GF-D8 (cell line): Measurements from ENCODE around the gene URI1.

Experiments used
- DNase-seq: peaks from one replicate; lab custom pipeline; 2025; lab: John Stamatoyannopoulos, UW

Gene URI1

GRCh38 chr19:29971002-29971401, 29.0 kb downstream of the URI1 start:
- no peak for DNase-seq

DNA sequence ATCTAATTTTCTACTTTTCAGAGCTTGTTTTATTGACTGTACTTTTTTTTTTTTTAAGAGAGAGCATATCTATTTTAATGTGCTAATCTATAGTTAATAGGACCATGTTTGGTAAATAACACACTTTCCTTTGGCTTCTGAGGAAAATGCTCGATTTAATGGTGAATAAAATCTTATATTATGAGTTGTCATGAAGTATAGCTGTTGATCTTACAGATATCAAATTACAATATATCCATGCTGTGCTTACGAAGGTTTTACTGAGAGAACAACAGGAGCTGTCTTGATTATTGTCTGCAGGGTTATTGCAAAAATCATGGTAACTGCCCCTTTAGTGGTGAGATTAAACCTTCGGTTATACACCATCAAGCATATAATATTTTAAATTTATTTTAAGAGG, 29.6 kb downstream of the URI1 start:
- DNase-seq: no peak

DNA sequence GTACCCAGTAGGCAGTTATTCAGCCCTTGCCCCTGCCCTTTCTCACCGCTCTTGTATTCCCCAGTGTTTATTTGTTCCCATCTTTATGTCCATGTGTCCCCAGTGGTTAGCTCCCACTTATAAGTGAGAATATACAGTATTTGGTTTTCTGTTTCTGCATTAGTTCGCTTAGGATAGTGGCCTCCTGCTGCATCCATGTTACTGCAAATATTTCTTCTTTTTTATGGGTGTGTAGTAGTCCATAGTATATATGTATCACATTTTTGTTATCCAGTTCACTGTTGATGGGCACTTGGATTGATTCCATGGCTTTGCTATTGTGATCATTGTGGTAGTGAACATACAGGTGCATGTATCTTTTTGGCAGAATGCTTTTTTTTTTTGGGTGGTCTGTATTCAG, 32.7 kb downstream of the URI1 start:
- DNase-seq: no peak

DNA sequence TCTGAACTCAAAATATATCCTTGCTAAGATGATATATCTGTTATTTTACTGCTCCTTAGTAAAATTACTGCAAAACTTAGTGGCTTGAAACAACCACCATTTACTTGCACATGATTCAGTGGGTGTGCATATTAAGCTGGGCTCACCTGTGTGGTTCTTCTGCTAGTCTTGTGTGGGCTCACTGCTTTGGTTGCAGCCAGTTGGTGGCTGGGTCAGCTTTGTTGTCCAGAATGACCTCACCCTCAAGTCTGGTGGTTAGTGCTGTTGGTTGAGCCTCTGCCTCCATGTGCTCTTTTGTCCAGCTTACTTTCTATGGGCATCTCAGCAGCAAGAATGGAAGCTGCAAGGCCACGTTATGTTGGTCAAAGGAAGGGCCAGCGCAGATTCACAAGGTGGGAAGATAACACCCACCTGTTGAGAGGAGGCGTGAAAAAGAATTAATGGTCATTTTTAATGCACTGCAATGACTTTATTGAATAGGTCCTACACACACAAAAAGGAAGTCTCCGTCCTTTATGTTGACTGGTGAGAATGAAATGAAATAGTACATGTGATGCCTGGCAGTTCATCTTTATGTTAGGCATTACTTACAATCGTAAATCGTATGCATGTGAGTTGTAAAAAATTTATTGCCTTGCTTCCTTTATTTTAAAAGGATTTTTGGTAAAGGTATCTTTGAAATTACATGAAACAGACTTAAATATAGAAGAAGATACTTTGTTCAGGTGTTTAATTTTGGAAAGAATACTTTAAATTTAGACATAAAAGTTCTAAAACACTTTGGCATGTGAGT, 34.3 kb downstream of the URI1 start:
- DNase-seq: no peak

- DNase-seq: no peak
Measured at GRCh38 chr19:29978080-29978479, 36.0 kb downstream of the URI1 start.

DNA sequence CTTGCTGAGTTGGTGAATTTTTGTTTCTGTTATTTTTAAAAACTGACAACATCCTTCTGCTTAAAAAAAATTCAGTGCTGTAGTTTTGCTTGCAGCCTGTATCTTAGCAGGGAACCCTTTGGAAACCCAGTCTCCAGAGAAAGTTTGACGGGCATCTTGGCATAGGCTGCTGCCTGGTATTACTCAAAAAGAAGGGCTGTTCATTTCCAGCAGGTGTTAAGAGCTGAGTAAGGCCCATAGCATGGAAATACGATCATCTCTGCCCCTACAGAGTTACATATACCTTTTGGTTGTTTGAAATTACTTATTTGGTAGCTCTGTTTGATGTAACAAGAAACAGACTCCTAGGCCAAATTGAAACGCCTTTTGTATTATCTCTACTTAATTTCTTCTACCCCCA, 41.5 kb downstream of the URI1 start:
- DNase-seq: no peak

- DNase-seq: no peak
Measured at GRCh38 chr19:29985196-29985595, 43.2 kb downstream of the URI1 start.

GRCh38 chr19:29988351-29988750, 46.3 kb downstream of the URI1 start:
- DNase-seq: no peak

DNA sequence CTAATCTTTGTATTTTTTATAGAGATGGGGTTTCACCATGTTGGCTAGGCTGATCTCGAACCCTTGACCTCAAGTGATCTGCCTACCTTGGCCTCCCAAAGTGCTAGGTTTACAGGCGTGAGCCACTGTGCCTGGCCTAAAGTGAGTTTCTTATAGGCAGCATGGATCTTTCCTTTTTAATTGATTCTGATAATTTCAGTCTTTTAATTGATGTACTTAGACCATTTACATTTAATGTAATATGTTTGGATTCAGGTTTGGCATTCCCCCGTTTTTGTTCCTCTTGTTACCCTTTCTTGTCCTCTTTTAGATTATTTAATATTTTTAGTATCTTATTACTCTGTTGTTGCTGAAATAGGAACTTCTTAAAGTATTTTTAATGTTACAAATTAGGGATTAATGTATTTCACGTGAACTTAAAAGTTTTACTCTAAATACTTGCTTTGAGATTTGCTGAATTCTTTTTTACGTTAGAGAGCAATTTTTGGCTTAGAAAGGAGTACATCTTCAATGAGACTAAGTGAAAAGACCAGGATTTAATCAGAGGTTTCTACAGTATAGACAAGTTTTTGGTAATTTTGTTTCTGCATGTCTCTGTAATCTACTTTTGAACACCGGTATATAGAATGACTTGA, 50.3 kb downstream of the URI1 start:
- no peak for DNase-seq

- no peak for DNase-seq
Measured at GRCh38 chr19:29999490-29999889, 57.5 kb downstream of the URI1 start.

GRCh38 chr19:30000862-30001261, 58.8 kb downstream of the URI1 start:
- no peak for DNase-seq

DNA sequence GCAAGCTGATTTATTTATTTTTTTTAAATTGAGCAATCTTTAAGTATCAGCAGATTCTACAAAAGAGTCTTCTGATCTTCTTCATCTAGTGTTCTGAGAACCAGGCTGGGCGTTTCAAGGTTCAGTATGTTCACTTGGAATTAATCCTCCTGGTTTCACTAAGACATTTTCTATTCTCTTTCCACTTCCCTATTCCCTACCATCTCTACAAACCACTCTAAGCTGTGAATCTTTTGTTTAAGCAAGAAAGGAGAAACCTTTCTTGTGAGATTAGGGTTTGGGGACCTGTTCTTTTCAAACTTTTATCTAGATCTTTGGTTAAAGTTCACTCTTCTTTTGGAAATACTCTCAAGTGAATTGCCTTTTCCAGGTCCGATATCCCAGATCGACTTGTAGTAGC, 59.3 kb downstream of the URI1 start:
- no peak for DNase-seq

DNA sequence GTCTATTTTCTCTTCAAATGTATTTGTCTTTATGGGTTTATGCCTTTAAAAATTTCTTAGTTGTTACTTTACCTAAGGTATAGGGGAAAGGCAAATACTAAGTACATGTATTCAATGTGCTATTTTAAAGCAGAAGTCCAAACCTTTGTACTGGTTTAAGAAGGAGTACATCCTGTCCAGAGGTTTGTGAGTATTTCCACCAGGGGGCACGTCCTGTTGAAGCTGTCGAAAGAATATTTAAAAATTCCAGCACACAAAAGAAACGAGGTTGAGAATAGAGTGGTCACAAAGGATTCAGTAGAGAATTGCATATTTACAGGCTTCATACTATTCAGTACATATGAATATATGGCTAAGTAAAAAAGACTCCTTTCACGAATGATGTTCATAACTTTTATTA, 59.8 kb downstream of the URI1 start:
- no peak for DNase-seq

GRCh38 chr19:30003866-30004265, 61.8 kb downstream of the URI1 start:
- no peak for DNase-seq

- DNase-seq: no peak
Measured at GRCh38 chr19:30004403-30004802, 62.4 kb downstream of the URI1 start.

DNA sequence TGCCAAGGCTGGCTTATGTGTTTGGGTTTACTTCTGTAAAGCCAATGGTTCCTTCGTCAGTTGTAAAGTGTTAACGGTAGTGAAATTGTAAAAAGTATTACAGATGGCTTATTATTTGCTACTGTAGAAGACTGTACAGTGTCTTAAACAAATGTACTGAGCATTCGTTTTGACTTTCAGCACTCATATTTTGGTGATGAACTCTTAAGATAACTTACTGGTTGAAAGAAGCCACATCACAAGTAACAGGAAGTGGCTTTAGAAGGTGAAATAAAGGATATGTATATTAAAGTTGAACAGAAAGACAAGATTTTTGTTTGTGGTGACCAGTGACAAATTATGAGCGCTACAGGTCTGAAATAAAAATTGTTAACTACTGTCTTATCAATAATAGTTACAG, 64.2 kb downstream of the URI1 start:
- DNase-seq: no peak

GRCh38 chr19:30008169-30008568, 66.1 kb downstream of the URI1 start:
- no peak for DNase-seq

DNA sequence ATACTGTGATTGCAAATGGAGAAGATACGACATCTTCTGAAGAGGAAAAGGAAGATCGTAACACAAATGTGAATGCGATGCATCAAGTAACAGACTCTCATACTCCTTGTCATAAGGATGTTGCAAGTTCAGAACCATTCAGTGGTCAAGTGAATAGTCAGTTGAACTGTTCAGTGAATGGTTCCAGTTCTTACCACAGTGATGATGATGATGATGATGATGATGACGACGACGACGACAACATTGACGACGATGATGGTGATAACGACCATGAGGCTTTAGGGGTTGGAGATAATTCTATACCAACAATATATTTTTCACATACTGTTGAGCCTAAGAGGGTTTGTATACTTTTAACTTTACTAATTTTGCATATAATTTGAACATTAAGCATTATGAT, 67.0 kb downstream of the URI1 start:
- no peak for DNase-seq

DNA sequence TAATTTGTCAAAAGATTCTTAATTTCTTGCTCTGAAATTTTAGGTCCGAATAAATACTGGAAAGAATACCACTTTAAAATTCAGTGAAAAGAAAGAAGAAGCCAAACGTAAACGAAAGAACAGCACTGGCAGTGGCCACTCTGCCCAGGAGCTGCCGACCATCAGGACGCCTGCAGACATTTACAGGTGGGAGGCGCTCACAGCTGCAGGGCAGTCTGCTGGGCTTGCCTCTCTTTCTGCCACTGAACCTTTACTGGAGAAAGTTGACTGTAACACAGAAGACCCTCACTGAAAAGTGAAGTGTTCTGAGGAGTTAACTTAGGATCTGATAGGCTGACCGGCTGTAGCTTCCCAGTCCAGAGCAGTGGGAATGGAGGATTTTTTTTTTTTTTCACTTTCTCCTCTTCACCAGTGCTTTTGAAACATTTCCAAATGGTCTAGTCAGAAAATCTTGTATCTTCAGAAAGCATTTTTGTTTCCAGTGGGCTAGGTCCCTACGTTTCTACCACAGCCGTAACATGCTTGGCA, 69.1 kb downstream of the URI1 start:
- DNase-seq: no peak

DNA sequence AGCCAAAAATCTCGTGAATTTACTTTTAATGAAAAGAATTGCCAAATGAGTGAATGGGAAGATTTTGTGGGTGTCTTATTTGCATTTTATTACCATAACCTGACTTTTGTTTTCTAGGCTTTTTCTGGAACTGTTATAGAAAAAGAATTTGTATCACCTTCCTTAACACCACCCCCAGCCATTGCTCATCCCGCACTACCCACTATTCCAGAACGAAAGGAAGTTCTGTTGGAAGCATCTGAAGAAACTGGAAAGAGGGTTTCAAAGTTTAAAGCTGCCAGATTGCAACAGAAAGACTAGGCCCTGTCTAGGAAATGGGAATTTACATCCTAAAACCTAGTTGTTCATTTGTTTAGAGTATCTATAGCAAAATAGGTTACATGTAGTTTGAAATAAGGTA, 72.7 kb downstream of the URI1 start:
- DNase-seq: no peak

DNA sequence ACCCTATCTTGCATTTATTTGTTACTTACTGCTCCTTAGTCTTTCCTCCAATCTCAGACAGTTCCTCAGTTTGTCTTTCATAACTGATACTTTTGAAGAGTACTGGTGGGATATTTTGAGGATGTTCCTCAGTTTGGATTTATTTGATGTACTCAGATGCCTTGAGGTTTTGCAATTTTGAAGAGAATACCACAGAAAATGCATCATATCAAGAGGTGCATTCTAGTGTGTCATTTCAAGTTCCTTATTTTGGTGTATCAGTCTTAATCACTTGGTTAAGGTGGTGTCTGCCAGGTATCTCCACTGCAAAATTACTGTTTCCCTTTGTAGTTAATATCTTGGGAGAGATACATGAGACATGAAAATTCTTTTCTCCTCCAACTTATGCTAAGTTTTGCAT, 75.1 kb downstream of the URI1 start:
- no peak for DNase-seq

- no peak for DNase-seq
Measured at GRCh38 chr19:30020189-30020588, 78.2 kb downstream of the URI1 start.

DNA sequence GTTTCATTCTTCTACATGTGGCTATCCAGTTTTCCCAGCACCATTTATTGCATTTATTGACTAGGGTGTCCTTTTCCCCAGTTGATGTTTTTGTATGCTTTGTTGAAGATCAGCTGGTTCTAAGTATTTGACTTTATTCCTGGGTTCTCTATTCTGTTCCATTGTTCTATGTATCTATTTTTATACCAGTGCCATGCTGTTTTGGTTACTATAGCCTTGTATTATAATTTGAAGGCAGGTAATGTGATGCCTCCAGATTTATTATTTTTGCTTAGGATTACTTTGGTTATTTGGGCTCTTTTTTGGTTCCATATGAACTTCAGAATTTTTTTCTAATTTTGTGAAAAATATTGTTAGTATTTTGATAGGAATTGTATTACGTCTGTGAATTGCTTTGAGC, 80.6 kb downstream of the URI1 start:
- DNase-seq: no peak

- DNase-seq: peak; percentile 20
Measured at GRCh38 chr19:30023330-30023729, 81.3 kb downstream of the URI1 start.
